Posterior vena cava (tissue), 2 donors: ENCODE results near the gene LAMA3. TPM values are rescaled to one million over a fixed set of nuclear protein-coding genes. Genes with fewer than 3 reads are reported as not detected.
A peak's percentile ranks its signal among the peaks of the same experiment; 100 is the strongest.

Source experiments
- DNase-seq: peaks from one replicate; pipeline ENCODE4 v3.0.0-alpha.2; 2020; ENCODE audit warnings: low spot score
- intact Hi-C, 2 donors: fragments of 100-400 bp; cut with DNase I; formaldehyde crosslinking; loops; one replicate each; pipeline versions ENCODE4 v1.14.1 to v1.14.2; 2022 to 2023
- total RNA-seq, 2 donors: library from RNA; stranded (reverse); fragmentation: NEBNext Ultra II Directional; extraction: Animal tissue kit (Norgen Biotek cat#: 25700); gene quantifications; one replicate each; pipeline ENCODE4 v1.2.1, GENCODE V29; 2021
- donor health status: DM: yes; HTN: yes; CAD: no.
- donor health status: DM: yes; HTN: yes; CAD: no.

LAMA3 gene
- total RNA-seq, 2 donors from 2014 or later, result 38.6 to 48.4 TPM

- no peak for DNase-seq
- intact Hi-C loops, result no loop called here
These were observed 297.5 kb downstream of the LAMA3 start for GRCh38 chr18:23986600-23987359.

GRCh38 chr18:23990474-23991410 lies 301.5 kb downstream of the LAMA3 start:
- intact Hi-C loops, result loop anchor here in 1 of 2 donors (10.0 kb wide), 1 partner anchor 46 kb away; no protein-coding TSS in a partner anchor
- no peak for DNase-seq

GRCh38 chr18:23992089-23992940 lies 303.1 kb downstream of the LAMA3 start:
- DNase-seq, result no peak
- intact Hi-C loops, result loop anchor here in 1 of 2 donors (10.0 kb wide), 1 partner anchor 48 kb away; no protein-coding TSS in a partner anchor

- intact Hi-C loops, result loop anchor here in 1 of 2 donors (10.0 kb wide), 1 partner anchor 48 kb away; no protein-coding TSS in a partner anchor
- DNase-seq, result no peak
These were observed 303.7 kb downstream of the LAMA3 start for GRCh38 chr18:23992941-23993280.

- DNase-seq, result peak; percentile 90
- intact Hi-C loops, result loop anchor here in 1 of 2 donors (10.0 kb wide), 1 partner anchor 50 kb away; no protein-coding TSS in a partner anchor
These were observed 305.2 kb downstream of the LAMA3 start for GRCh38 chr18:23994361-23994902.

GRCh38 chr18:23995180-23995579 lies 305.9 kb downstream of the LAMA3 start:
- no peak for DNase-seq
- intact Hi-C loops, result loop anchor here in 1 of 2 donors (10.0 kb wide), 1 partner anchor 50 kb away; no protein-coding TSS in a partner anchor

DNA sequence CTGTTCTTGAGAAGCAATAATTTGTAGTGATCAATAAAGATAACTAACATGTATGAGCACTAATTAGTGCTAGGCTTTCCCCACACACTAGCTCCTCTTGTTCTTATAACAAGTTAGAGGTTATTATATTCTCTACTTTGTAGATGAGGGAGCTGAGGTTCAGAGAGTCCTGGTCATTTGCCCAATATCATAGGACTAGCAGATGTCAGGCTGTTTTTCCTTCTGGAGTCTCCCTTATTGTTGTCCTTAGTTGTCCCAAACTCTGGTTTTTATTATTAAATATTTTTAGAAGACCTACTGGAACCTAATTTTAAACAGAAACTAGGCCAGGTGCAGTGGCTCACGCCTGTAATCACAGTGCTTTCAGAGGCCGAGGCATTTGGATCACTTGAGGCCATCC lies 308.8 kb downstream of the LAMA3 start:
- intact Hi-C loops, result loop anchor here in 1 of 2 donors (10.0 kb wide), 1 partner anchor 53 kb away; no protein-coding TSS in a partner anchor
- no peak for DNase-seq

GRCh38 chr18:23998820-23999219 lies 309.6 kb downstream of the LAMA3 start:
- intact Hi-C loops, result loop anchor here in 1 of 2 donors (10.0 kb wide), 1 partner anchor 54 kb away; no protein-coding TSS in a partner anchor
- no peak for DNase-seq

GRCh38 chr18:24000613-24001490 lies 311.6 kb downstream of the LAMA3 start:
- intact Hi-C loops, result no loop called here

DNA sequence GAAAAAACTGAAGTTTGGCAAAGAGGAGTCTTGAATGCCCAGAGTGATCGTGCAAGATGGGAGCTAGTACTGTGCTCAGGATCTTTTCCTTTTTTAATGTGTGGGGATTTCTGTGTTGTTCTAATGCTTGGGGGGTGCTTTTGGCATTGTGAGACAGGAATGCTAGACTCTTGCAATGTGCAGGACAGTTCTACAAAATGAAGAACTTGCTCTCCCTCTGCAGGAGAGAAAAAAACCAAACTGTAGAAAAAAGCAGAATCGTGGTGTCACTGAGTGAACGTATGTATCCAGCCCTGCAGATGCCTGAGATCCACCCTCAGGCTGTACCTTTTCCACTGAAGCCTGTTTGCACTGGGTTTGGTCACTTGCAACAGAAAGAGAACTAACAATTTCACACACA lies 313.2 kb downstream of the LAMA3 start:
- intact Hi-C loops, result no loop called here
- no peak for DNase-seq

More at GRCh38 chr18:24000613-24001490, 311.6 kb downstream of the LAMA3 start:
- no peak for DNase-seq

DNA sequence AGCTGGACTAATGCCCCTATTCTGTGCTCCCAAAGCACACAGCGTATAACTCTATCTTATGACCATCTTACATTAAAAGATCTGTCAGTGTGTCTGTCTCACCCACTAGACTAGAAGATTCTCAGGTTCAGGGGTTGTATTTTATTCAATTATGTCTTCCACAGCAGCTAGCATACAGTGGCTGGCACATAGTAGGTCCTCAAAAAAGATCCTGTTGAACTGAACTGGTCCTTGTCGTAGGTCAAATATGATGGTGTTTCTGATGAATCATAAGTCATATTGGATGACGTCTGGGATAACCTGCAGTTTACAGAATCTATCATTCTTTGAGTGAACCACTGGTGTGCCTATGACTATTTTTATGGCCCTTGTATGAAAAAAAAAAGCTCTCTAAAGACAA lies 314.0 kb downstream of the LAMA3 start:
- no peak for DNase-seq
- intact Hi-C loops, result no loop called here

- DNase-seq, result no peak
- intact Hi-C loops, result no loop called here
These were observed 314.8 kb downstream of the LAMA3 start for GRCh38 chr18:24003903-24004640.

Other genes with a start within 250 kb of the LAMA3 start
- gene RIOK3, start 236.2 kb upstream of the LAMA3 start, total RNA-seq, result 10 to 100 TPM; 58.9 to 65.8 TPM
- gene RMC1, start 185.9 kb upstream of the LAMA3 start, total RNA-seq, result 10 to 100 TPM; 20.5 to 28.8 TPM
- 10 to 100 TPM; 36.2 to 72.1 TPM for gene NPC1, start 102.9 kb upstream of the LAMA3 start, total RNA-seq
- gene ANKRD29, start 26.5 kb upstream of the LAMA3 start, total RNA-seq, result 10 to 100 TPM; 16.7 to 24.2 TPM